ENCODE data around the gene HTR2B. TPM values are rescaled to one million over a fixed set of nuclear protein-coding genes. Genes with fewer than 3 reads are reported as not detected.
A peak's percentile ranks its signal among the peaks of the same experiment; 100 is the strongest.

Gene HTR2B
- 2.6 TPM for total RNA-seq
- long read RNA-seq, partial matches to known transcripts = 2 of 5 reads
- long read RNA-seq, other reads (novel, unspliced or antisense) = 2 of 5 reads

DNA sequence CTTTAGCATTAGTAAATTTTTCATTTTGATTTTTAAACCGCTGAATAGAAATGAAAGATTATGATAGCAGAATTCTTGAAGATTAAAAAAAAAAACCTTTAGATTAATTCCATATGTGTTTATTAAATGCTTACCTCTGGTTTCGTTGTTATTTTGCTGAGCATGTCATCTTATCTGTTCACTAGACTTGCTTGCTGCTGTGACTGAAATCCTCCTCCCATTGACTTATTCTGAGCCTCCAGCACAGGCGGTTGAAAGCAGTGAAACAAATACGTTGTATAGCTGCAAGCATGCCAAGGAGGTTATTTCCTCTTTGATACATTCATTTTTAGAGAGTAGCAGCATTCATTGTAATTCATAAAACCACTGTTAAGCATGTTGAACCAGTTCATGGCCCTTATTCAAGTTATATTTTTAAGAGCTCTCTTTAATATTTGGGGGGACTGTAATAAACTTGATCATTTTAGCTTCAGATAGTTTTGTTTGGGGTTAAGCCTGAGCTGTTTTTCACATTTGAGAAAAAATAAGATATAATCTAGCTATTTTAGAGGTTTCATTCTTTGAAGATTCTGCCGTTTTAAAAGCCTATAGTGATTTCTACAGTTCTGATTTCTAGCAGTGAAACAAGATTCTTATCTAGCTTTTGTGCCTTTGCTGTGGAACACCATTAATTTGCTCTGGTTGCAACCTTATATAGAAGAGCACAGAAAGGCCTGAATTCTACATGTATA, at the start of gene HTR2B:
TSS of gene HTR2B (minus strand) at position 205 of the 731 bp plus-strand sequence. CDS start 1,278 bp downstream, outside the sequence.
- Histone ChIP-seq H3K9me3 (no peaks in the 10 kb centered on the region), H3K4me1 (peaks cover 15% of the 10 kb centered on the region), H3K27me3 (no peaks in the 10 kb centered on the region), H3K27ac (peak within 1 kb of the TSS; percentile 27), H3K36me3 (no peaks in the 10 kb centered on the region), H3K4me3 (peak within 1 kb of the TSS; percentile 25)
- ATAC-seq (no peak), DNase-seq (no peak)
- TF ChIP-seq, protein P1, sequence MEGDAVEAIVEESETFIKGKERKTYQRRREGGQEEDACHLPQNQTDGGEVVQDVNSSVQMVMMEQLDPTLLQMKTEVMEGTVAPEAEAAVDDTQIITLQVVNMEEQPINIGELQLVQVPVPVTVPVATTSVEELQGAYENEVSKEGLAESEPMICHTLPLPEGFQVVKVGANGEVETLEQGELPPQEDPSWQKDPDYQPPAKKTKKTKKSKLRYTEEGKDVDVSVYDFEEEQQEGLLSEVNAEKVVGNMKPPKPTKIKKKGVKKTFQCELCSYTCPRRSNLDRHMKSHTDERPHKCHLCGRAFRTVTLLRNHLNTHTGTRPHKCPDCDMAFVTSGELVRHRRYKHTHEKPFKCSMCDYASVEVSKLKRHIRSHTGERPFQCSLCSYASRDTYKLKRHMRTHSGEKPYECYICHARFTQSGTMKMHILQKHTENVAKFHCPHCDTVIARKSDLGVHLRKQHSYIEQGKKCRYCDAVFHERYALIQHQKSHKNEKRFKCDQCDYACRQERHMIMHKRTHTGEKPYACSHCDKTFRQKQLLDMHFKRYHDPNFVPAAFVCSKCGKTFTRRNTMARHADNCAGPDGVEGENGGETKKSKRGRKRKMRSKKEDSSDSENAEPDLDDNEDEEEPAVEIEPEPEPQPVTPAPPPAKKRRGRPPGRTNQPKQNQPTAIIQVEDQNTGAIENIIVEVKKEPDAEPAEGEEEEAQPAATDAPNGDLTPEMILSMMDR (IDR thresholded peaks at IDR 0.05) = no peak
- intact Hi-C loops (cut with DNase I) = no loop called here

DNA sequence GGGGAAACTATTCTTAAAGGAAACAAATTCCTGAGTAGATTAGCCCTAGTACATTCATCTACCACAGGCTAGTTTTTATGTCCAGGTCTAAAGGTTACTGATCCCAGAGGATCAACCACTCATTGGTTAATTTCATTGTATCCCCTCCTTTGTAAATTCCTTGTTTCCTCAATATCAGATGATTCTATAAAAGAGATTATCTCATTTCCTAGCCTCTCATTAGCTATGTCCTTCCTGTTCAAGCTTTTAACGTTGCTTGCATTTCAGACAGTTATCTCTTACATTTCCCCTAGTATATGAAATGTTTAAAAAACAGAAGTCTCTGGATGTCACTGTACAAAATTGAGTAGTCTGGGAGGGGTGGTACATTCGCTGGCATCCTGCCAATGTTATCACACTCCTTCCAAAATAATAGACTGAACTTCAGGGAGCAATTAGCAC, 49.4 kb upstream of the HTR2B start:
- H3K27ac ChIP-seq = no peak overlapping the region

DNA sequence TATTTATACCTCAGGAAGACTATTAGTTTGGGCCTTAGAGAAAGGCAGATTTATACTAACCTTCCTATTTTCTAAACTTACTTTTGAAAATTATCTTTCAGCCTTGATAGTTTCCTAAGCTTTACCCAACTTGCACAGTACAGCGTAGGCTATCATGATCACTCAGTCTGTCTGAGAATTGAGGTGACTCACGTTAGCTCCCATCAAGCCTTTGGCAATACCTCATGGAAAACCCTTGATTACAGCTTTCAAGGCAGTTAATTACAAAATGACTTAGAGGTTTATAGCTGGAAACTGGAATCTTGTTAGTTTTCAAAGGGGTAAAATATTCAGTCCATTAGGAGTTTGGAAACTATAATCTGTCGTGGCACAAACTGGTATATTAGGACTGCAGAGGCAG, 47.2 kb upstream of the HTR2B start:
- DNase-seq = no peak
- Histone ChIP-seq H3K4me3 (no peak overlapping the region), H3K27me3 (no peaks in the 10 kb centered on the region), H3K27ac (no peak overlapping the region), H3K9me3 (no peaks in the 10 kb centered on the region), H3K36me3 (peaks cover 40% of the 10 kb centered on the region), H3K4me1 (peaks cover 4% of the 10 kb centered on the region)
- TF ChIP-seq, protein P1 (IDR thresholded peaks at IDR 0.05) = no peak
- ATAC-seq = no peak
- intact Hi-C loops (cut with DNase I) = no loop called here

More for the DNA sequence above, 49.4 kb upstream of the HTR2B start:
- Histone ChIP-seq H3K36me3 (peaks cover 30% of the 10 kb centered on the region), H3K4me3 (no peak overlapping the region), H3K4me1 (peaks cover 4% of the 10 kb centered on the region), H3K27me3 (no peaks in the 10 kb centered on the region), H3K9me3 (no peaks in the 10 kb centered on the region)
- intact Hi-C loops (cut with DNase I) = no loop called here
- TF ChIP-seq, protein P1 (IDR thresholded peaks at IDR 0.05) = no peak
- no peak for ATAC-seq
- no peak for DNase-seq

DNA sequence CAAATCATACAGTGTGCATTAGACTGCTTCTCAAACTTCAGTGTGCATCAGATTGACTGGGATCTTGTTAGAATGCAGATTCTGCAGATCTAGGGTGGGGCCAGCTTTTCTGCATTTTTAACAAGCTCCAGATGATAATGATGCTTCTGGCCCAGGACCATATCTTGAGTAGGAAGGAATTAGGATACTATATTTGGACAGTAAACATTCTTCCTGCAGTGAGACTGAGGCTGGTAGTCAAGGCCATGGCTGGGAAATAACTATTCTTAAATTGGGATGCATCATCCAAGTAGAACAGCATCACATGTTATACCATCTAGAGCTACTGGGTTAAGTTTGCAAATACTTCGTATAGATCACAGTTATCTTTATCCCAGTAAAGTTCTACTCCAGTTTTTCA, 45.2 kb upstream of the HTR2B start:
- Histone ChIP-seq H3K4me1 (peaks cover 4% of the 10 kb centered on the region), H3K27ac (no peak overlapping the region), H3K27me3 (no peaks in the 10 kb centered on the region), H3K36me3 (peaks cover 59% of the 10 kb centered on the region), H3K9me3 (no peaks in the 10 kb centered on the region), H3K4me3 (no peak overlapping the region)
- no peak for ATAC-seq
- TF ChIP-seq, protein P1 (IDR thresholded peaks at IDR 0.05) = no peak
- DNase-seq = no peak
- intact Hi-C loops (cut with DNase I) = no loop called here

DNA sequence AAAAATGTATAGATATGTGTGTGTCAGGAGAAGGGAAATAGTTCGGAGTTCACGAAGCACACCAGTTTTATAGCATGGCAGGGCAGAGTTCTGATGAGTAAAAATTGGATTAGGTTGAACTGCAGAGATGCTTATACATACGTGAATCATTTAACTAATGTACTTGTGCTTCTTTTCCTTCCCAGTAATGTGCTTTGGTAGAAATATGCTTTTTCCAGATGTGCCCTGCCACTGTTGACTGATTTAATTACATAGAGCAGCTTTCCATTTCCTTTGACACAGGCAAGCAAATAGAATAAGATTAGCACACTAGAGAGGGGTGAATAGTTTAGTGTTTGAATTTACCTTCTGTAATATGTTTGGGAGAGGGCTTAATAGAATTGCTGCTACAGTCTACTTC, 44.6 kb upstream of the HTR2B start:
- H3K36me3 ChIP-seq = peaks cover 65% of the 10 kb centered on the region
- no peak for DNase-seq
- H3K4me3 ChIP-seq = no peak overlapping the region
- TF ChIP-seq, protein P1 (IDR thresholded peaks at IDR 0.05) = no peak
- no peaks in the 10 kb centered on the region for H3K27me3 ChIP-seq
- no peak overlapping the region for H3K27ac ChIP-seq
- intact Hi-C loops (cut with DNase I) = no loop called here
- peaks cover 4% of the 10 kb centered on the region for H3K4me1 ChIP-seq
- ATAC-seq = no peak
- H3K9me3 ChIP-seq = no peaks in the 10 kb centered on the region
